Measurements from ENCODE around the gene PDE4B. TPM values are rescaled to one million over a fixed set of nuclear protein-coding genes. Genes with fewer than 3 reads are reported as not detected.

The PDE4B gene
- total and polyA plus RNA-seq, 10 of the 15 experiments (the other 5 are each of a cell fraction or from before 2014, with no cell fraction given) = 3.0 to 13.2 (median 5.7) TPM

DNA sequence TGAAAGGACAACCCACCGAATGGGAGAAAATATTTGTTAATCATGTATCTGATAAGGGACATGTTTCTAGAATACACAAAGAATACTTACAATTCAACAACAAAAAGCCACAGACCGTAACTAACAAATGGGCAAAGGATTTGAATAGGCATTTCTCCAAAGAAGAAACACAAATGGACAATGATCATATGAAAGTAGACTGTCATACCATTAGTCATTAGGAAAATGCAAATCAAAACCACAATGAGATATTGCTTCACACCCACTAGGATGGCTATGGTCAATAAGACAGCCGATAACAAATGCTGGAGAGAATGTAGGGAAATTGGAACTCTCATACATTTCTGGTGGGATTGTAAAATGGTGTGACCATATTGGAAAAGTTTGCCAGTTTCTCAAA lies 374.1 kb downstream of the PDE4B start:
- intact Hi-C loops (cut with micrococcal nuclease; ENCODE audit: unreplicated experiment) = no loop called here
- 44% methylated on average over 3 of the region's 3 CpGs for WGBS (ENCODE audit: insufficient coverage, insufficient replicate concordance, low lambda C conversion rate, missing lambda C conversion rate)

GRCh38 chr1:66167267-66167666 lies 374.6 kb downstream of the PDE4B start:
- no peak for FAIRE-seq
- in situ Hi-C loops (cut with MboI) (no loop called here), intact Hi-C loops (cut with micrococcal nuclease; ENCODE audit: unreplicated experiment) (no loop called here)
- Histone ChIP-seq H3K27ac (ENCODE audit: control insufficient read depth, insufficient read depth) (no peak overlapping the region), H3K4me2 (ENCODE audit: control insufficient read depth, insufficient read depth) (no peak overlapping the region), H3K4me3 (no peak overlapping the region), H3K9ac (ENCODE audit: control insufficient read depth, insufficient read depth, low read length) (no peak overlapping the region), H3K27me3 (replicated peaks in 1 of 2; ENCODE audit: control insufficient read depth in 2 of 2, insufficient read depth in 2 of 2, low read length in 1 of 2) (no peaks in the 10 kb centered on the region), H4K20me1 (ENCODE audit: control insufficient read depth, insufficient read depth) (no peaks in the 10 kb centered on the region), H3K9me3 (replicated peaks; ENCODE audit: control insufficient read depth, insufficient read depth, low read length) (no peaks in the 10 kb centered on the region), H2AFZ (ENCODE audit: control insufficient read depth, low read depth, low read length) (no peak overlapping the region), H3K36me3 (ENCODE audit: control insufficient read depth in 2 of 2, insufficient read depth in 2 of 2, low read length in 1 of 2) (no peaks in the 10 kb centered on the region), H3K4me1 (ENCODE audit: control insufficient read depth, insufficient read depth, low read length) (no peaks in the 10 kb centered on the region), H3K79me2 (ENCODE audit: control insufficient read depth, insufficient read depth, low read length) (no peaks in the 10 kb centered on the region)
- POLR2A ChIA-PET = no interaction called here
- RAD21 ChIA-PET (ENCODE audit: unreplicated experiment) = no interaction called here
- TF ChIP-seq MEF2B (IDR thresholded peaks at IDR 0.05; ENCODE audit: partially characterized antibody, poor library complexity, severe bottlenecking) (no peak), IKZF1 (conservative IDR thresholded peaks at IDR 0.05) (no peak), LARP7 (IDR thresholded peaks at IDR 0.05) (no peak)
- no peak for ATAC-seq
- no TSS peak for BruUV-seq (replicated peaks)
- no peak for DNase-seq (ENCODE audit: low read depth, low spot score)
- CTCF ChIA-PET = no interaction called here
- SMC1A ChIA-PET (ENCODE audit: uncharacterized antibody, unreplicated experiment) = no interaction called here

More for the DNA sequence above, 374.1 kb downstream of the PDE4B start:
- no TSS peak for BruUV-seq (replicated peaks)
- in situ Hi-C loops (cut with MboI) = no loop called here
- H3K79me2 ChIP-seq (ENCODE audit: control insufficient read depth, insufficient read depth, low read length) = no peaks in the 10 kb centered on the region
- no peaks in the 10 kb centered on the region for H3K9me3 ChIP-seq (replicated peaks; ENCODE audit: control insufficient read depth, insufficient read depth, low read length)
- no peak overlapping the region for H3K4me2 ChIP-seq (ENCODE audit: control insufficient read depth, insufficient read depth)
- POLR2A ChIA-PET = no interaction called here
- RAD21 ChIA-PET (ENCODE audit: unreplicated experiment) = no interaction called here
- no peaks in the 10 kb centered on the region for H3K27me3 ChIP-seq (replicated peaks in 1 of 2; ENCODE audit: control insufficient read depth in 2 of 2, insufficient read depth in 2 of 2, low read length in 1 of 2)
- CTCF ChIA-PET = no interaction called here
- H3K4me3 ChIP-seq = no peak overlapping the region
- H3K27ac ChIP-seq (ENCODE audit: control insufficient read depth, insufficient read depth) = no peak overlapping the region
- TF ChIP-seq MTA2 (IDR thresholded peaks at IDR 0.05; ENCODE audit: low read depth) = no peak
- no peak for TF ChIP-seq NBN (IDR thresholded peaks at IDR 0.05)
- no peak for TF ChIP-seq SPI1 (IDR thresholded peaks at IDR 0.05; ENCODE audit: borderline replicate concordance, insufficient read depth, low read depth, low read length)
- TF ChIP-seq MYB (IDR thresholded peaks at IDR 0.05; ENCODE audit: borderline replicate concordance, low read depth, low read length) = no peak
- TF ChIP-seq BACH1 (IDR thresholded peaks at IDR 0.05; ENCODE audit: borderline replicate concordance) = no peak
- no peak for TF ChIP-seq NRF1 (conservative IDR thresholded peaks at IDR 0.05; ENCODE audit: low read depth, low read length)
- TF ChIP-seq EGR1 (IDR thresholded peaks at IDR 0.05; ENCODE audit: borderline replicate concordance in 1 of 2, low read depth in 2 of 2, low read length in 2 of 2) = no peak
- TF ChIP-seq TCF3 (IDR thresholded peaks at IDR 0.05; ENCODE audit: borderline replicate concordance, insufficient read depth, low read depth, low read length) = no peak
- H3K4me1 ChIP-seq (ENCODE audit: control insufficient read depth, insufficient read depth, low read length) = no peaks in the 10 kb centered on the region
- FAIRE-seq (no peak), DNase-seq (ENCODE audit: low read depth, low spot score) (no peak), ATAC-seq (no peak)
- SMC1A ChIA-PET (ENCODE audit: uncharacterized antibody, unreplicated experiment) = no interaction called here
- no peaks in the 10 kb centered on the region for H4K20me1 ChIP-seq (ENCODE audit: control insufficient read depth, insufficient read depth)
- H3K36me3 ChIP-seq (ENCODE audit: control insufficient read depth in 2 of 2, insufficient read depth in 2 of 2, low read length in 1 of 2) = no peaks in the 10 kb centered on the region
- H3K9ac ChIP-seq (ENCODE audit: control insufficient read depth, insufficient read depth, low read length) = no peak overlapping the region
- no peak overlapping the region for H2AFZ ChIP-seq (ENCODE audit: control insufficient read depth, low read depth, low read length)

Data from GM12878 (cell line).